Endothelial cell (in vitro differentiated cells): ENCODE data around the gene IL21. TPM values are rescaled to one million over a fixed set of nuclear protein-coding genes. Genes with fewer than 3 reads are reported as not detected.

Experiments used
- DNase-seq: peaks from one replicate; pipeline ENCODE4 v3.0.0; 2021; ENCODE audit warnings: low spot score
- H3K27ac Mint-ChIP-seq: one replicate; pipeline ENCODE4 v1.8.0; 2021; ENCODE audit warnings: mixed read lengths, inconsistent platforms; ENCODE audit not compliant: unreplicated experiment
- H3K27me3 Mint-ChIP-seq: one replicate; pipeline ENCODE4 v1.8.0; 2021; ENCODE audit warnings: mild to moderate bottlenecking, moderate library complexity, mixed read lengths, inconsistent platforms; ENCODE audit not compliant: unreplicated experiment
- H3K36me3 Mint-ChIP-seq: one replicate; pipeline ENCODE4 v1.8.0; 2021; ENCODE audit warnings: mild to moderate bottlenecking, low read depth, mixed read lengths, inconsistent platforms; ENCODE audit not compliant: unreplicated experiment
- H3K4me1 Mint-ChIP-seq: one replicate; pipeline ENCODE4 v1.8.0; 2021; ENCODE audit warnings: mild to moderate bottlenecking, mixed read lengths, inconsistent platforms; ENCODE audit not compliant: unreplicated experiment
- H3K4me3 Mint-ChIP-seq: one replicate; pipeline ENCODE4 v1.8.0; 2021; ENCODE audit warnings: mild to moderate bottlenecking, mixed read lengths, inconsistent platforms; ENCODE audit not compliant: unreplicated experiment
- H3K9me3 Mint-ChIP-seq: one replicate; pipeline ENCODE4 v1.8.0; 2021; ENCODE audit warnings: mixed read lengths, inconsistent platforms; ENCODE audit not compliant: unreplicated experiment
- total RNA-seq: library from RNA; stranded (reverse); fragmentation: NEBNext Ultra II Directional; extraction: Animal tissue kit (Norgen Biotek cat#: 25700); gene quantifications from one replicate; pipeline ENCODE4 v1.2.1, GENCODE V29; 2021; ENCODE audit not compliant: unreplicated experiment
- TF ChIP-seq, protein P1 (sequence below): fragments of 200-600 bp; sonication (generic); IDR thresholded peaks from one replicate; pipeline ENCODE4 v1.5.0; 2021; ENCODE audit warnings: antibody characterized with exemption; ENCODE audit not compliant: unreplicated experiment

Gene IL21
- total RNA-seq, 1 donor from 2014 or later: not detected

DNA sequence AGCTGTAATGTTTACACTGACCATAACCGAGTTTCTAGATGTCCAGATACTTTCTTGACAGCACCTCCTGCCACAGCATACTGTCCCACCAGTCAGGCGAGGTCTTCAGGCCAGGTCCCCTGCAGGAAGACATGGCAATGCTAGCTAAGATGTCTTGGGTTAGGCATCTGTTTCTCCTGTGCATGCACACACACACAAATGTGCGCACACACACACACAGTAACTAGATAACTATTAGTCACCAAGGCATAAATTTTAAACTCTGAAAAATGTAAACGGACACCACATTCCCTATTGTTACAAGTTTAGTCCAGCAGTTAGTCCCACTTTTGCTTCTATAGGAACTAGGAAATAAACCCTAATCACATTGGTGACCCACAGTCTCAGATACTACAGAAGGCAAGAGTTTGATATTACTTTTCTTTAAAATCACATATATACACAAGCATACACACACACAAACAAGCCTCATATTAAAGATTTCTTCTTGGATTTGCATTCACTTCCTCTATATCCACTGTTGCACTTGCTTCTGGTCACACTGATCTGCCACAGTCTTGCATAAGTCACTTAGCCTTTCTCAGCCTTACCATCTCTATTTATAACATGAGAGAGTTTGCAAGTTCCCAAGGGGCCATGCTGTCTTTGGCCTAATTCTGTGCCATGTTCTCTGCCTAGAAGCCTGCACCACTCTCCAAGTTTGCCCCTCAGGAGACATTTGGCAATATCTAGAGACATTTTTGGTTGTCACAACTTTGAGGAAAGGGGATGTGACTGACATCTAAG lies 32.2 kb downstream of the IL21 start:
- no peak overlapping the region for H3K27ac Mint-ChIP-seq
- no peak for DNase-seq
- no peaks in the 10 kb centered on the region for H3K9me3 Mint-ChIP-seq
- no peaks in the 10 kb centered on the region for H3K27me3 Mint-ChIP-seq
- no peak overlapping the region for H3K4me3 Mint-ChIP-seq
- TF ChIP-seq, protein P1, sequence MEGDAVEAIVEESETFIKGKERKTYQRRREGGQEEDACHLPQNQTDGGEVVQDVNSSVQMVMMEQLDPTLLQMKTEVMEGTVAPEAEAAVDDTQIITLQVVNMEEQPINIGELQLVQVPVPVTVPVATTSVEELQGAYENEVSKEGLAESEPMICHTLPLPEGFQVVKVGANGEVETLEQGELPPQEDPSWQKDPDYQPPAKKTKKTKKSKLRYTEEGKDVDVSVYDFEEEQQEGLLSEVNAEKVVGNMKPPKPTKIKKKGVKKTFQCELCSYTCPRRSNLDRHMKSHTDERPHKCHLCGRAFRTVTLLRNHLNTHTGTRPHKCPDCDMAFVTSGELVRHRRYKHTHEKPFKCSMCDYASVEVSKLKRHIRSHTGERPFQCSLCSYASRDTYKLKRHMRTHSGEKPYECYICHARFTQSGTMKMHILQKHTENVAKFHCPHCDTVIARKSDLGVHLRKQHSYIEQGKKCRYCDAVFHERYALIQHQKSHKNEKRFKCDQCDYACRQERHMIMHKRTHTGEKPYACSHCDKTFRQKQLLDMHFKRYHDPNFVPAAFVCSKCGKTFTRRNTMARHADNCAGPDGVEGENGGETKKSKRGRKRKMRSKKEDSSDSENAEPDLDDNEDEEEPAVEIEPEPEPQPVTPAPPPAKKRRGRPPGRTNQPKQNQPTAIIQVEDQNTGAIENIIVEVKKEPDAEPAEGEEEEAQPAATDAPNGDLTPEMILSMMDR: no peak
- H3K36me3 Mint-ChIP-seq: no peaks in the 10 kb centered on the region
- H3K4me1 Mint-ChIP-seq: no peaks in the 10 kb centered on the region

GRCh38 chr4:122584519-122584918 lies 36.3 kb downstream of the IL21 start:
- Mint-ChIP-seq H3K9me3 (no peaks in the 10 kb centered on the region), H3K36me3 (no peaks in the 10 kb centered on the region), H3K27ac (no peak overlapping the region), H3K27me3 (peaks cover 4% of the 10 kb centered on the region), H3K4me1 (no peaks in the 10 kb centered on the region), H3K4me3 (no peak overlapping the region)
- no peak for DNase-seq
- TF ChIP-seq, protein P1: no peak

- TF ChIP-seq, protein P1: no peak
- no peak overlapping the region for H3K4me3 Mint-ChIP-seq
These were observed 37.0 kb downstream of the IL21 start for GRCh38 chr4:122583906-122584305.

DNA sequence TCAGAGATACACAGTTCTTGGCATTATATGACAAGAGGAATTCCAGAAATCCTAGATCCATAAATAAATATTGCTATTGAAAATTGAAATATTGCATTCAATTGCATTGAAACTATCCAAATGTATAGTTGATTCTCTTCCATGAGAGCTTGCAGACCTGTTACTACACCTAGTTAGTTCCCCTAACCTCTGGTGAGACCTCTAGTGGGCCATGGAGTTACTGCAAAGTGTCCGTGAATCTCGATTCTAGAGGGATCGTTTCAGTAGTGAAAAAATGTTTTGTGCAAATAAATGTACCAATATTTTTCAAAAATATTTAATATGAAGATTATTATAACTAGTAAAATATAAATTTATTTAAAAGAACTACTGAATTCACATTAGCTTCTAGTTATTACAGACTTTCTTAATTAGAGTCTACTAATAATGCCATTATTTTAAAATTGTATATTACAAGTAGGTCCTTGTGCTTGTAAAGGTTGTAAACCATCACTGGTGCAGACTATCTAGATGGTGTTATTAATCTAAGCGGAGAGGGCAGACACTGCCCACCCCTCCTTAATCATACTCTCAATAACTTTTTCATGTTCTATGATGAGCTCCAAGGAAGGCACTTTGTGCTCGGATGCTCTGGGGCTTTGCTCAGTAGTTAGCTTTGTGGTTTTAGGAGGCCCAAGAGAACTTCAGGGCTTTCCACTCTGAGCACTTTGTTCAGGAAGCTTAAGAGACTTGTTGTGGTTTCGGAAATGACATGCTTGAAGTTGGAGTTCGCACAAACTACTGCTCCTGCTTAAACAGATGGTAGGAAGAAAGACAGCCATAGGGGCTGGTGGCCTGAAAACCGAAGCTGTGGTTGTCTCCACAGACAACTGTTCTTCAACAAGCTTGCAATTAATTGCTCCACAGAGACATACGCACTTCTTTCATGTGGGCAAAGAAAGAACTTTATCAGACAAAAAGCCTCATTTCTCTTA lies 42.8 kb downstream of the IL21 start:
- DNase-seq: peak; percentile 60
- Mint-ChIP-seq H3K27ac (no peak overlapping the region), H3K27me3 (peaks cover 7% of the 10 kb centered on the region), H3K36me3 (peaks cover 6% of the 10 kb centered on the region), H3K4me1 (no peaks in the 10 kb centered on the region), H3K9me3 (peaks cover 7% of the 10 kb centered on the region), H3K4me3 (no peak overlapping the region)
- TF ChIP-seq, protein P1: peak; percentile 64

More at GRCh38 chr4:122583906-122584305, 37.0 kb downstream of the IL21 start:
- Mint-ChIP-seq H3K9me3 (no peaks in the 10 kb centered on the region), H3K36me3 (no peaks in the 10 kb centered on the region), H3K27me3 (peaks cover 5% of the 10 kb centered on the region), H3K4me1 (no peaks in the 10 kb centered on the region), H3K27ac (no peak overlapping the region)
- no peak for DNase-seq
